ENCODE results near the gene TMEM115. TPM values are rescaled to one million over a fixed set of nuclear protein-coding genes. Genes with fewer than 3 reads are reported as not detected.
A peak's percentile ranks its signal among the peaks of the same experiment; 100 is the strongest.

Gene TMEM115
- total RNA-seq, 3 donors from 2014 or later = 41.4 to 51.6 (median 41.4) TPM

DNA sequence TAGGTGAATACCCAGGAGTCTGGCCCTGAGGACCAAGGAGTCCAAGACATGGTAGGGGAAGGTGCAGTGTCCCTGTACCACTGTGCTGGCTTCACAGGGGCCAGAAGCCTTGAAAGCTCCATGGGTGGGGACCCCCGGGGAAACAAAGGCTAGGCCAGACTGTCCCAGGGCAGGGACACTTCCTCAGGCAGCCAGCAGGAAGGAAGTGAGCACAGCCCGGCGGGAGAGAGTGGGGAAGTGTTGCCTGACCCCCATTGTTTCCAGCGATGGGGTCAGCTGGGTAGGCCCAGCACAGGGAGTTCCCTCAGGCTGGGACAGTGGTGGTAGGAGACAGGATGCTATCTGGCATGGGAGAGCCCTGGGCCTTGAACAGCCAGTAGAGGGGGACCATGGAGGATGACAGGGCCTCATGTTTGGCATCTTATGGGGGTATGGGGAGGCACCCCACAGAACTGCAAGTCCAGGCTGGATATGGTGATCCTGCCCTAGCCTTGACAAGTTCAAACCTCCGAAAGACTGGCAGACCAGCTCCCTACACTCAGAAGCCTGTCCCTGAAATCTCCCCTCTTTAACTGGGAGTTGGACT lies 35.6 kb downstream of the TMEM115 start:
- Histone ChIP-seq H3K4me3 (no peak overlapping the region), H3K9me3 (no peaks in the 10 kb centered on the region), H3K36me3 (ENCODE audit: low read depth) (no peaks in the 10 kb centered on the region), H3K4me1 (ENCODE audit: low read depth) (peaks cover 39% of the 10 kb centered on the region)
- TF ChIP-seq, protein P1, sequence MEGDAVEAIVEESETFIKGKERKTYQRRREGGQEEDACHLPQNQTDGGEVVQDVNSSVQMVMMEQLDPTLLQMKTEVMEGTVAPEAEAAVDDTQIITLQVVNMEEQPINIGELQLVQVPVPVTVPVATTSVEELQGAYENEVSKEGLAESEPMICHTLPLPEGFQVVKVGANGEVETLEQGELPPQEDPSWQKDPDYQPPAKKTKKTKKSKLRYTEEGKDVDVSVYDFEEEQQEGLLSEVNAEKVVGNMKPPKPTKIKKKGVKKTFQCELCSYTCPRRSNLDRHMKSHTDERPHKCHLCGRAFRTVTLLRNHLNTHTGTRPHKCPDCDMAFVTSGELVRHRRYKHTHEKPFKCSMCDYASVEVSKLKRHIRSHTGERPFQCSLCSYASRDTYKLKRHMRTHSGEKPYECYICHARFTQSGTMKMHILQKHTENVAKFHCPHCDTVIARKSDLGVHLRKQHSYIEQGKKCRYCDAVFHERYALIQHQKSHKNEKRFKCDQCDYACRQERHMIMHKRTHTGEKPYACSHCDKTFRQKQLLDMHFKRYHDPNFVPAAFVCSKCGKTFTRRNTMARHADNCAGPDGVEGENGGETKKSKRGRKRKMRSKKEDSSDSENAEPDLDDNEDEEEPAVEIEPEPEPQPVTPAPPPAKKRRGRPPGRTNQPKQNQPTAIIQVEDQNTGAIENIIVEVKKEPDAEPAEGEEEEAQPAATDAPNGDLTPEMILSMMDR (IDR thresholded peaks at IDR 0.05) = no peak
- DNase-seq (peak in 1 of 3 donors; percentile 62), ATAC-seq (no peak)
- intact Hi-C loops (cut with DNase I, micrococcal nuclease) = no loop called here

DNA sequence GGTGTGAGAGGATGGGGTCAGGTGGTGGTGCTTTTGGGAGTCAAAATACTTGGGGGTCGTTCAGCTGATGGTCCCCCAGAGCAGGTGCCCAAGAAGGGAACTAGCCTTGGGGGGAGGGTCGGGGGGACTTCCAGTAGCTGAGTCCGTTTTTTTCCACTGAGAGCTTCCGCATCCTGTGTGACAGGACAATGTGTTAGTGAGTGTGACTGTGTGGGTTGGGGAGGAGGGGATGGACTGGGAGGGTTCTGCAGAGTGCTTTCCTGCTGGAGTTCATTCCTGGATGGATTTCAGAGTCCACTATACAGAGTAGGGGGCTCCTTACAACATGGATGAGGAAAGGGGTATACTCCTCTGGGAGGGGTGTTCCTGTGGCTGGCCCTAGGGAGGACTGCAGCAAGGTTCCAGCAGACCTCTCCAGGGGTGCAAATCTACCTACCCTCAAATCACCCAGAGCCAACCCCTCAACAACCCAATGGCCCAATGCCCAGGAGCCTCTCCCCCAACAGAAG lies 36.2 kb downstream of the TMEM115 start:
- Histone ChIP-seq H3K4me1 (ENCODE audit: low read depth) (peaks cover 45% of the 10 kb centered on the region), H3K36me3 (ENCODE audit: low read depth) (no peaks in the 10 kb centered on the region), H3K4me3 (no peak overlapping the region), H3K9me3 (no peaks in the 10 kb centered on the region)
- DNase-seq (no peak), ATAC-seq (no peak)
- intact Hi-C loops (cut with DNase I, micrococcal nuclease) = no loop called here
- TF ChIP-seq, protein P1 (IDR thresholded peaks at IDR 0.05) = no peak

DNA sequence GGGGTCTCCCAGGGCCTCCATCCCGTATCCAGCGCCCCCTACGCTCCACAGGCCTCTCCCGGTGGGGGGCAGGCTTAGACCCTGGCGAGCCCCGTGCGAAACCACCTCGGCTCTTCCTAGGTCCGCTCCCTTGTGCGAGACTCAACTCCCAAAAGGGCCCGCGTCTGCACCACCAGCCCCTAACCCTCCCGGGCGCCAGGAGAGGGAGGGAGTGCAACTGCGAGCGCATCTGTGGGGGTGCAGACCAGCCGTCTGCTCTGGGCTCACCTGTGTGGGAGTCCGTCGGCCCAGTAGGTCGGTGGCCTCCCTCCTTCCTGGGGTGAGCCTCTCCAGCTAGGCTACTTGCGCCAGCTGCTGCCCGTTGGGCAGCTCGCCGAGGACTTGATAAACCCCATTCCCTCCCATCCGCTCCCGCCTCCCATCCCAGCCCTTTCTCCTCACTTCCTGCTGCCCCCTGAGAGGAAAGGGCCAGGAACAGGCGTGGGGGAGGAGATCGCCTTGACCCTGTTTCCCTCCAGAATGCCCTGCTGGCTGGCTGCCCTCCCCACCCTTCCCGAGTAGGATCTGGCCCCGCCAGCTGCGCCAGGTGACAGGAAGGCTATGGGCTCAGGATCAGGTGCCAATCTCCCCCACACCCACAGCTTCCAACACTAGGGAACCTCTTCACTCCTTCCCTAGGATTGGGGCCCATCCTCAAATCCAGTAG lies 36.8 kb downstream of the TMEM115 start, which contains the start of gene HYAL2:
TSS of gene HYAL2 (minus strand) at position 360 of the 706 bp plus-strand sequence. CDS start 2,256 bp downstream, outside the sequence.
- Histone ChIP-seq H3K36me3 (ENCODE audit: low read depth) (no peaks in the 10 kb centered on the region), H3K4me3 (peak within 1 kb of the TSS; percentile 74), H3K9me3 (no peaks in the 10 kb centered on the region), H3K4me1 (ENCODE audit: low read depth) (peaks cover 49% of the 10 kb centered on the region)
- TF ChIP-seq, protein P1 (IDR thresholded peaks at IDR 0.05) = no peak
- intact Hi-C loops (cut with DNase I, micrococcal nuclease) = no loop called here
- no peak for ATAC-seq
- DNase-seq = peak; percentile 43 to 78 (median 61)

DNA sequence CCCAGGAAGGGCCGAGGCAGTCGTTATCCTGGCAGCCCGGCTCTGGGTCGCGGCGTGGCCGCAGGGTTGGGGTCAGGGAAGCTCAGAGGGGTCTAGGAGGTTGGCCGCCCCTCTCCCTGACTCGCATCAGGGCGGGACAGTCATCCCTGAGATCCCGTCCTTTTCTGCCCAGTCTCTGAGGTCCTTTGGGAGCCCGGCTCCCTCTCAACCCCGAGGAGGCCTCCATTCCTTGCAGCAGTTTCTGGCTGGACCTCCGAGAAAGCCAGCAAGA lies 37.3 kb downstream of the TMEM115 start:
- ATAC-seq (no peak), DNase-seq (peak in 1 of 3 donors; percentile 54)
- Histone ChIP-seq H3K4me3 (no peak overlapping the region), H3K4me1 (ENCODE audit: low read depth) (peaks cover 49% of the 10 kb centered on the region), H3K36me3 (ENCODE audit: low read depth) (no peaks in the 10 kb centered on the region), H3K9me3 (no peaks in the 10 kb centered on the region)
- intact Hi-C loops (cut with DNase I, micrococcal nuclease) = no loop called here
- TF ChIP-seq, protein P1 (IDR thresholded peaks at IDR 0.05) = no peak

DNA sequence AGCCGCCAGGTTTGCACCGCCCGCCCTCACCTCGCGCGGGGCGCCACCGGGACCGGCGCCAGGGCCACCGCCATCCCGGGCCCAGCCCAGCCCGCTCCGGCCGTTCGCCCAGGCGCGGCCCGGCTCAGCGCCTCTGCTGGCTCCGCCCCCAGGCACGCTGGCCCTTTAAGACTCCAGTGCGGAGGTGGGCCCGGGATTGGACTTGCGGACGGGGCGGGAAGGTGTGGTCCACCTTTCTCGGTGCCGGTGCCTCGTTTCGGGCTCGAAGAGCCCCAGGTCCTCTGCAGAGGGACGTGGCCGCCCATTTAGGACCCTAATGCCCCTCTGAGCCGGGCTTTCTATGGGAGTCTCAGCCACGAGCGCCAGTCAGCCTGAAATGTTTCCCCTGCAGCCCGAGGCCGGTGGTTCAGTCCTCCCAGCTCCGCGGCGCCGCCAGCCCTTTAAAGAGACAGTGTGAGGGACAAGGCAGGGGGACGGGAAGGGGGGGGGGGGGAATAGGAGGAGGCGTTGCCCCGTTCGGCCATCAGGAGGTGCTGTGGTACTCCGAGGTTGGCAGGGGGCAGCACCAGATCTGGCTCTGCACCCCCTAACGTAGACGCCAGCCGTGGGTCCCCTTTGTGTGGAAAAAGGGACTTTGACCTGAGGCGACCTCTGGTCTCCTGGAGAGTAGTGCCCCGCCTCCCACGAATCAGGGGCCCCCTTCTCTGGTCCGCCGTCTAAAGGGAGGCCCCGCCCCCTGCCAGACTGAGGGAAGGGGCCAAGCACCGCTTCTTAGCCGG lies 37.8 kb downstream of the TMEM115 start:
- Histone ChIP-seq H3K36me3 (ENCODE audit: low read depth) (no peaks in the 10 kb centered on the region), H3K4me3 (peak overlapping the region; percentile 74)
- intact Hi-C loops (cut with DNase I, micrococcal nuclease) = no loop called here

More for the DNA sequence above, 37.8 kb downstream of the TMEM115 start:
- TF ChIP-seq, protein P1 (IDR thresholded peaks at IDR 0.05) = peak; percentile 23
- peak; percentile 81 for ATAC-seq
- Histone ChIP-seq H3K9me3 (no peaks in the 10 kb centered on the region), H3K4me1 (ENCODE audit: low read depth) (peaks cover 49% of the 10 kb centered on the region)
- peak; percentile 89 to 93 (median 93) for DNase-seq

All from mucosa of descending colon (tissue), 3 donors.